HG03432 (cell line): ENCODE data around the gene BTBD7.
"Not testable (repeated sequence)": the region's sequence is repeated elsewhere in the genome, so short reads cannot be mapped to it uniquely, and the experiment has no call there.

ENCODE experiments used
- ATAC-seq: cut with Tn5 transposase; IDR thresholded peaks from one replicate; pipeline ENCODE4 v1.9.1; 2021; ENCODE audit warnings: mild to moderate bottlenecking, moderate library complexity; ENCODE audit not compliant: unreplicated experiment

Gene BTBD7, protein sequence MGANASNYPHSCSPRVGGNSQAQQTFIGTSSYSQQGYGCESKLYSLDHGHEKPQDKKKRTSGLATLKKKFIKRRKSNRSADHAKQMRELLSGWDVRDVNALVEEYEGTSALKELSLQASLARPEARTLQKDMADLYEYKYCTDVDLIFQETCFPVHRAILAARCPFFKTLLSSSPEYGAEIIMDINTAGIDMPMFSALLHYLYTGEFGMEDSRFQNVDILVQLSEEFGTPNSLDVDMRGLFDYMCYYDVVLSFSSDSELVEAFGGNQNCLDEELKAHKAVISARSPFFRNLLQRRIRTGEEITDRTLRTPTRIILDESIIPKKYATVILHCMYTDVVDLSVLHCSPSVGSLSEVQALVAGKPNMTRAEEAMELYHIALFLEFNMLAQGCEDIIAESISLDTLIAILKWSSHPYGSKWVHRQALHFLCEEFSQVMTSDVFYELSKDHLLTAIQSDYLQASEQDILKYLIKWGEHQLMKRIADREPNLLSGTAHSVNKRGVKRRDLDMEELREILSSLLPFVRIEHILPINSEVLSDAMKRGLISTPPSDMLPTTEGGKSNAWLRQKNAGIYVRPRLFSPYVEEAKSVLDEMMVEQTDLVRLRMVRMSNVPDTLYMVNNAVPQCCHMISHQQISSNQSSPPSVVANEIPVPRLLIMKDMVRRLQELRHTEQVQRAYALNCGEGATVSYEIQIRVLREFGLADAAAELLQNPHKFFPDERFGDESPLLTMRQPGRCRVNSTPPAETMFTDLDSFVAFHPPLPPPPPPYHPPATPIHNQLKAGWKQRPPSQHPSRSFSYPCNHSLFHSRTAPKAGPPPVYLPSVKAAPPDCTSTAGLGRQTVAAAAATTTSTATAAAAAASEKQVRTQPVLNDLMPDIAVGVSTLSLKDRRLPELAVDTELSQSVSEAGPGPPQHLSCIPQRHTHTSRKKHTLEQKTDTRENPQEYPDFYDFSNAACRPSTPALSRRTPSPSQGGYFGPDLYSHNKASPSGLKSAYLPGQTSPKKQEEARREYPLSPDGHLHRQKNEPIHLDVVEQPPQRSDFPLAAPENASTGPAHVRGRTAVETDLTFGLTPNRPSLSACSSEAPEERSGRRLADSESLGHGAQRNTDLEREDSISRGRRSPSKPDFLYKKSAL

GRCh38 chr14:93332853-93333630, at the start of gene BTBD7:
Gene BTBD7 (minus strand): TSS chr14:93333036. CDS start chr14:93296051, 36,985 bp downstream.
- peak; percentile 85 for ATAC-seq

DNA sequence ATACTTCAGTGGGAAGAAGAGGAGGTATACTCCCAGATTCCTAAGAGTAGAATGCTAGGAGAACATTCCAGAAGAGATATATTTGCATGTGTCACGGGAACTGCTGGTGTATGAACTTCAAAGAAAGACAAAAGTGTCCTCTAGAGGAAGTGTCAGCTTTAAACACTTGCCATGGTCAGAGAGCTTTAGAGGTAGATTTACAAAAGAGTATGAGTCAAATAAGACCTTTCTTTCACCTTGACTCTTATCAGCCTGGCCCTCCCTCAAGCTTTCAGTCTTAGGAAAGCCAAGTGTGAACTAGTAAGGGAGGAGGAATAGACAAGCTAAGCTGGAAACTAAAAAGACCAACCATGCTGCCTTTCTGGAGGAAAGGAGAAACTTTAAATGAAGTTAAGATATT, 48.8 kb upstream of the BTBD7 start:
- no peak for ATAC-seq

DNA sequence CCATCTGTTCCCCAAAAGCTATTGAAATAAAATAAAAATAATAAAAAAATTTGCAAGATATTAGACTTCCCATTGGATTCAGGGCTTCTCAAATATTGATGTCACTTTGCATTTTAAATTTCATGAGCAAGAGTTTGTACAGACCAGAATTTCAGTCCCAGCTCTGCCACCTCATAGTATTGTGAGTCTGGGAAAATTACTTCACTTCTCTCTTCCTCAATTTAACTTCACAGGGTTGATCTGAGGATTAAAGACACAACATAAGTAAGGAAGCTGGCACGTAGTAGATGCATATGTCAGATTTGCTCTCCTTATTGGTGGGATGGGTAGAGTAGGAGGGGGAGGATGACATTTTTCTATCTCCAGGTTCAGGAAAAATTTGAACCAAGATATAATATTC, 47.0 kb upstream of the BTBD7 start:
- no peak for ATAC-seq

- peak; percentile 96 for ATAC-seq
Observed at GRCh38 chr14:93375673-93376156, 42.9 kb upstream of the BTBD7 start.

DNA sequence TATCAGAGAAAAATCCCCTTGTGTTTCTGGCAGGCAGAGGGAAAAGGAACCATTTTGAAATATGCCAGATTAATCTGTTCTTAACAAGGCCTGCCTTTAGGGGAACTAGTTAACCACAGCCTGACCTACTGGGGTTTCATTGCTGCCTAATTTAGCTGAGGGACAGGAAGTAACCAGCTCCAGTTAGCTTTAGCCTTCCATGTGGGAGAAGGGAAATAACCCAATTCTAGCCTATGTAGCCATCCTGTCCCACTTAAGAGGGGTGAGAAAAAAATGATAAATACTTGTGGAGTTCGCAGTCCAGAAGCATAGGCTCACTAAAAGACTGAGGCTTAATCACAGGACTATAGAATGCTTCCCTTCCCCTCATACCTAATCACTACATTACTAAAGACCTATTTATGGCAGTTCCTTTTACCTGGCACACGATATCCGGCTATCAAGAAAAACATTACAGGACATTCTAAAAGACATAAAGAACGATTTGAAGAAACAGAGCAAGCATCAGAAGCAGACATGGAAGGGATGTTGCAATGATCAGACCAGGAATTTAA, 37.0 kb upstream of the BTBD7 start:
- peak; percentile 93 for ATAC-seq

GRCh38 chr14:93368996-93369712, 36.3 kb upstream of the BTBD7 start:
- ATAC-seq, result no peak

- not testable (repeated sequence) for ATAC-seq
Observed at GRCh38 chr14:93354873-93355272, 22.0 kb upstream of the BTBD7 start.

GRCh38 chr14:93348292-93348691, 15.5 kb upstream of the BTBD7 start:
- ATAC-seq, result no peak

DNA sequence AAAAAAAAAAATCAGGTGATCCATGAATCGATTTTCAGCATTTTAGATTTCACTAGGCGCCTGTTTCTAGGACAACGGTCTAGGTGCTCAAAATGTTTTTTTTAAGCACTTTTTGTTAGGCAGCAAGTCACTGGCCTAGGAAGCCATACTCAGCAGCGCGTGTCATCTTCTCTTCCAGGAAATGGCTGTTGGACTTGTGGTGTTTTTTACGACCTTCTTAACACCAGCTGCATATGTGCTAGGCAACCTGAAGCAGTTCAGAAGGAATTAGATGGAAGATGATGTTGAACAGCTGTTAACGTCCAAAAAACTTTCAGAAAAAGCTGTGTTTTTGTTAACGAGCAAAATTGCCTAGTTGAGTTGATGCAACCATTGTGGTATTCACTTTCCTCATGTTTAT, 15.0 kb upstream of the BTBD7 start:
- ATAC-seq, result no peak

GRCh38 chr14:93346926-93347721, 14.3 kb upstream of the BTBD7 start, which contains the start of gene COX8C:
Gene COX8C (plus strand): TSS chr14:93347182. CDS start chr14:93347269, 87 bp downstream.
- no peak for ATAC-seq

DNA sequence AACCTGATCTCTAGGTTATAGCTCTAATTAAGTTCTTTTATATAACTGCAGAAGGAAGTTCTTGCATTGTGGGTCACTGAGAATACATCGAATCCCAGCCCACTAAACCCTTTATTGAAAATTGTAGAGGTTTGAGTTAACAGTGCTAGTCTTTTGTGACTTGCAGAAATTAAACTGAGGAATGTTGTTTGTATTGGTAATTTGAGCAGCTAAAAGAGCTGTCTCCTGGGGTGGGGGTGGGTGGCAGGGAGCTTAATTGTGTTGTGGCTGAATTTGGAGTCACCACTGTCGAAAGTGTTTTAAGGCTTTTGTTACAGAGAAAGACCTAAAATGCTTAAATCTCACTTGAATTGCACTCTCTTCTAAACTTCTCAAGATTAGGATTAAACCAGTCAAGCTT, 11.0 kb upstream of the BTBD7 start:
- ATAC-seq, result no peak

DNA sequence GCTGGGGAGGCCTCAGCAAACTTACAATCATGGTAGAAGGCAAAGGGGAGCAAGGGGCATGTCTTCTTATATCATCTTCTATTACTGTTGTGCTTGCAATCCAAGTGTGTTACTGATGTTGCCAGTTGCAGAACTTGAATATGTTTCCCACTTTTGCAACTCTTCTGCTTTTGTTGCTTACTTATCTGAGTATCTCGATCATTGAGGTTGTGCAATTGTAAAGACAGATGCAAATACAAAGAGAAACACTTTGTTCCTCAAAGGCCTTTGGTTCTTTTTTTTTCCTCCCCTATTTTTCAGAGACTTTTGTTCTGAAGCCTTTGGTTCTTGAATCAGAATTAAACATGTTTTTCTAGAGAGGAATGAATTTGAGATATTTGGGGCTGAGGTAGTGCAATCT, 10.4 kb upstream of the BTBD7 start:
- no peak for ATAC-seq

GRCh38 chr14:93337884-93338283, 5.0 kb upstream of the BTBD7 start:
- ATAC-seq, result no peak

- ATAC-seq, result no peak
Observed at GRCh38 chr14:93337143-93337753, 4.4 kb upstream of the BTBD7 start.

DNA sequence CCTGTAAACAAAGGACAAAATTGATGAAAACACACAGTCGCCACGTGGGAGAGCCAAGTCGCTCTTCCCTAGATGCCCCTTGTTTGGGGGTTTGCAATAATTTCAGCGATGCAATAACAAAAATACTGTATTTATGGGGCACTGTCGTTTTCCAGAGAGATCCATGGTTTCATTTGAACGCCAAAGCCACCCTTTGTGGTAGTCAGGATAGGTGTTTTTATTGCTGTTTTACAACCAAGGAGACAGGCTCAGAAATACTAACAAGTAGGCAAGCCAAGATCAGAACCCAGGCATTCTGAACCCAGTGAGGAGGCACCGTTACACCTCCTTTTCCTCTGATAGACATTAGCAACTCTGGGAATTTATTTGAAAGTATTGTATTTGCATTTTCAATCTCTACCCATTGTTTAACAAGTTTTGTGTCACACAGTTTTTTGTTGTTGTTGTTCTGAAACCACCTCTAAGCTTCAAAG, 831 bp upstream of the BTBD7 start:
- ATAC-seq, result no peak

GRCh38 chr14:93332397-93332852, 411 bp downstream of the BTBD7 start:
- ATAC-seq, result peak; percentile 69

DNA sequence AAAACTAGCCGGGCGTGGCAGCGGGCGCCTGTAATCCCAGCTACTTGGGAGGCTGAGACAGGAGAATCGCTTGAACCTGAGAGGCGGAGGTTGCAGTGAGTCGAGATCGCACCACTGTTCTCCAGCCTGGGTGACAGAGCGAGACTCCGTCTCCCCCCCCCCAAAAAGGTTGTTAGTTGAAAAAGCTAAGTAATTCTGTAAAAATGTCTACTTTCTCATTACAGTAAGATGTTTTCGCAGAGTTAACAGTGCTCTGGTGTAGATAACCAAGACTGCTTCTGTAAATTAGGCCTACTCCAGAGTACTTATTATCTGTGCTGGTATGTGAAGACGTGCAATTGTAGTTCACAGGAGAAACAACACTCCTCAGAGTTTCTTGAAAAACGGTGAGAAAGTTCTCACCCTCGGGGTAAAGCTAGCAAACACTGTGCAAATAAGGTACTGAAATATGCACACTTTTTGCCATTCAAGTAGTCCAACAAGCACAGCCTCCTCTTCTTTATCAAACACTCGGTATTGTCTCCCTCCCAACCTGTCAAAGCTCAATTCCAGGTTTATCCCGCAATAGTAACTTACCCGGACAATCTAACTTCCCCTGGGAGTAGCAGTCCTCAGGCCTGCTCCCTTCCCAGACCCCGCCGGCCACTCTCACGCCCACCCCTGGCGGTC, 974 bp downstream of the BTBD7 start:
- no peak for ATAC-seq
